ENCODE results near the gene ANXA9. TPM values are rescaled to one million over a fixed set of nuclear protein-coding genes. Genes with fewer than 3 reads are reported as not detected.
A peak's percentile ranks its signal among the peaks of the same experiment; 100 is the strongest.

Gene ANXA9
- polyA plus RNA-seq, 1 donor from 2014 or later: 0.11 TPM

DNA sequence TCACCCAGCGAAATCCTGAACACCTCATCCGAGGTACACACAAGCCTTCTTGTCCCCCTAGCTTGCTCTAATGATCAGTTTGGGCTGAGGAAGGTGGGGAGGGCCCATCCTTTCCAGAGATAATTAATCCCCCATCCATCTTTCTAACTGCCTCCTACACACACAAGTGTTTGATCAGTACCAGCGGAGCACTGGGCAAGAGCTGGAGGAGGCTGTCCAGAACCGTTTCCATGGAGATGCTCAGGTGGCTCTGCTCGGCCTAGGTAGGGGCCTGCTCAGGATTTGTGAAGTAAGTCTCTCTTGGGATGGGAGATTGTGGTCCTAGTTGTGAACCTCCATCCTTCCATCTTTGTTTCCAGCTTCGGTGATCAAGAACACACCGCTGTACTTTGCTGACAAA lies 5.8 kb downstream of the ANXA9 start:
- peaks cover 0 to 1% (median 0%) of the 10 kb centered on the region in 3 donors for H3K4me1 Mint-ChIP-seq
- H3K9me3 Mint-ChIP-seq: no peaks in the 10 kb centered on the region
- no peaks in the 10 kb centered on the region for H3K36me3 Mint-ChIP-seq
- H3K27me3 Mint-ChIP-seq: peaks cover 2% of the 10 kb centered on the region
- peak overlapping the region in 1 of 3 donors; percentile 50 for H3K27ac Mint-ChIP-seq
- H3K4me3 Mint-ChIP-seq: no peak overlapping the region

DNA sequence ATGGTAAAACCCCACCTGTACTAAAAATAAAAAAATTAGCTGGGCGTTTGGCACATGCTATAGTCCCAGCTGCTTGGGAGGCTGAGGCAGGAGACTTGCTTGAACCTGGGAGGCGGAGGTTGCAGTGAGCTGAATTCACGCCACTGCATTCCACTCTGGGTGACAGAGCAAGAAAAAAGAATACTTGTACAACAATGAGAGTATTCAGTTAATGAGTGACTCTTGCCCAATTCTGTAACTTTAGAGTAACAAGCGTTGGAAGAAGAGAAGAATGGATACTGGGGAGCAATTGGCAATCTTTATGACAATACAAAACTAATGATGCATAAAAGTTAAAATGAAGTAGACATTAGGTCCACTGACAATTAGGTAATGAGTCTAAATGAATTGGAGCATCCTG lies 10.5 kb downstream of the ANXA9 start:
- H3K36me3 Mint-ChIP-seq: peaks cover 2% of the 10 kb centered on the region
- no peaks in the 10 kb centered on the region for H3K27me3 Mint-ChIP-seq
- no peak overlapping the region for H3K4me3 Mint-ChIP-seq
- H3K9me3 Mint-ChIP-seq: no peaks in the 10 kb centered on the region
- peaks cover 4 to 6% (median 4%) of the 10 kb centered on the region in 3 donors for H3K4me1 Mint-ChIP-seq
- H3K27ac Mint-ChIP-seq: no peak overlapping the region

DNA sequence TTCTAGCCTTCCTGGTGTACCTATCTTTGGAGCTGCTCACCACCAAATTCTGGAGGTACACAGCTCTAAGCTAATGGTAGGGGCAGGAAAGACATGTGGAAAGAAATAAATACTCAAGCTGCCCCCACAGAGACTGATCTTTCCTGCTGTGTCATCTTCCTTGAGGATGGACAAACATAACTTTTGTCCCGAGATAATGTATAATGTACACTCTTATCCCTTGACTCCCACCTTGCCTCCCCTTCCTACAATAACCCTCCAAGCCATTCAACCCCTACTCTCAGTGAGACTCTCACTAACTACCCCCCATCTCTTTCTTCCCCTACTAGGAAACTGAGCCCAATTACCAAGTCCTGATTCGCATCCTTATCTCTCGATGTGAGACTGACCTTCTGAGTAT lies 12.2 kb downstream of the ANXA9 start:
- Mint-ChIP-seq H3K36me3 (peaks cover 2% of the 10 kb centered on the region), H3K27me3 (no peaks in the 10 kb centered on the region), H3K27ac (no peak overlapping the region), H3K4me3 (no peak overlapping the region), H3K4me1 (peaks cover 4% of the 10 kb centered on the region in 3 donors), H3K9me3 (no peaks in the 10 kb centered on the region)

DNA sequence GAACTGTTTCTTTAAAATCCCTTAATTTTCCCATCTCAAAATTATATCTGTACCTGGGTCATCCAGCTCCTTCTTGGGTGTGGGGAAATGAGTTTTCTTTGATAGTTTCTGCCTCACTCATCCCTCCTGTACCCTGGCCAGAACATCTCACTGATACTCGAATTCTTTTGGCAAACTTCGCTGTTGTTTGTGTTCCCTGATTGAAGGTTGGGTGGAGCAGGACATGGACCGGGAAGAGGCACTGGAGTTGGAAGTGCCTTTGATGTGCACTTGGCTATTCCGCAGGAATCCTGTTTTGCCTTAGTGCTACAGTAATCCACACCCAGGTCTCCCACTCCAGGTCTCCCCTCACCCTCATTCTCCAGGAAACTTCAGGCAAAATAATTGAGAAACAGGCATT lies 13.4 kb downstream of the ANXA9 start:
- H3K4me3 Mint-ChIP-seq: peak overlapping the region in 1 of 4 donors; percentile 25
- no peaks in the 10 kb centered on the region for H3K27me3 Mint-ChIP-seq
- H3K27ac Mint-ChIP-seq: peak overlapping the region in 1 of 3 donors; percentile 46
- peaks cover 2% of the 10 kb centered on the region for H3K36me3 Mint-ChIP-seq
- H3K4me1 Mint-ChIP-seq: peaks cover 4 to 5% (median 4%) of the 10 kb centered on the region in 3 donors
- no peaks in the 10 kb centered on the region for H3K9me3 Mint-ChIP-seq

DNA sequence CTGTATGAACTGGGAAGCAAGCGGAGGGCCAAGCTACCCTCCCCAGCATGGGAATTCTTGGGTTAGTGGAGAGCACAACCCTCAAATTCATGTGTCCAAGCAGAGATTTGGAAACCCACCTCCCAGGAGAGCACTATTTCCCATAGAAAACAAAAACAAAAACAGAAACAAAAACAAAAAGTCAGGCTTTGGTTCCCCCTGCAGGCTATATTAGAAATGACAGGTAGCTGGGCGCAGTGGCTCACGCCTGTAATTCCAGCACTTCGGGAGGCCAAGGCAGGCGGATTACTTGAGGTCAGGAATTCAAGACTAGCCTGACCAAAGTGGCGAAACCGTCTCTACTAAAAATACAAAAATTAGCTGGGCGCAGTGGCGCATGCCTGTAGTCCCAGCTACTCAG lies 13.8 kb downstream of the ANXA9 start:
- Mint-ChIP-seq H3K4me3 (peak overlapping the region in 2 of 4 donors; percentile 25 to 27), H3K27me3 (no peaks in the 10 kb centered on the region), H3K9me3 (no peaks in the 10 kb centered on the region), H3K27ac (peak overlapping the region in 2 of 3 donors; percentile 29 to 46), H3K36me3 (peaks cover 2% of the 10 kb centered on the region), H3K4me1 (peaks cover 4 to 5% (median 4%) of the 10 kb centered on the region in 3 donors)

DNA sequence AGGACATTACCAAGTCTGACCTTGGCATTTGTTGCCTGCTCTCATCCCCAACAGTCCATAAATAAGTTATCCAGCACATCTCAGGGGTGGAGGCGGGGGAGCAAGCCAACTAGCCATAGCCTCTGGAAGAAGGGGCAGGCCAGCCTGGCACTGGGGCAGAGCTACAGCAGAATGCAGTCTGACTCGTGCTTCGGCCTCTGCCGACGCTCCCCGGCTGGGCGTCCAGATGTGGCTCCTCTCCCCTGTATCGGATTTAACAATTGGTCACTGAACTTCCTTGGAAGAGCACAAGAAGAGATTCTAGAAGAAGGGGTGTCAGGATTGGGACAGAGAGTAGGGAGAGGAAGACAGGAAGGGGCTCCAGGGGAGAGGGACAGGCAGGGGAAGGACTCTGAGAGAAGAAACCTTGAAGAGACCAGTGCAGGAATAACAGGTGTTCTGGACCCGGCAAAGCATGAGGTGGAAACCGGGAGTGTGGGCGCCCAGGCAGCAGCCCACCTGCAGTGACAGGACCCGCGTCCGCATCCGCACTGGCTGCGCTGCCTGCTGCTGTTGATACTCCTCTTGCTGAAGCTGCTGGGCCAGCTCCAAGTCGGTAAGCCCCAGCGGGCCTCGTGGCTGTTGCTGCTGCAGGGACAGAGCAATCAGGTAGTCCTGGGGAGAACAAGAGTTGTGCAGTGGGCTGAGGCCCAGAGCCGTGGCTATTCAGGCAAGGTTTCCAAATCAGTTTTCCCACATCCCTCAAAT lies 15.2 kb downstream of the ANXA9 start:
- Mint-ChIP-seq H3K4me1 (peaks cover 4 to 12% (median 8%) of the 10 kb centered on the region in 3 donors), H3K9me3 (no peaks in the 10 kb centered on the region), H3K36me3 (peaks cover 6% of the 10 kb centered on the region), H3K27ac (no peak overlapping the region), H3K27me3 (no peaks in the 10 kb centered on the region), H3K4me3 (no peak overlapping the region)

DNA sequence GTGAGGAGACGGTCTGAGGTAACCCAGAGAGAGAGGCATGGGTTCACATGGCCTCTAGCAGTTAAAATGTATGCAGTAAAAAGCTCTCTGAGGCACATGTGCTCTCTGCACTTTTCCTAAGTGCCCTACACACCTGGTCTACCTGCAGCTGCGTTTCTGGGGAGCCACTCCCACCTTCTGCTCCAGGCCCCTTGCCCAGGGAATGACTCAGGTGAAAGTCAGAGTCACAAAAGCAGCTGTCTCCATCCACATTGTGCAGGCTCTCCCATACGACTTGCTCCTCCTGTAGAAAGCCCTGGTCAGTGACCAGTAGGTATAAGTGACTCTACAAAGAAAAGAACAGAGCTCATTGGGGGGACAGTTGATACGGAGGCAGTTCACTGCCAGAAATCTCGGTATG lies 15.9 kb downstream of the ANXA9 start:
- Mint-ChIP-seq H3K27ac (no peak overlapping the region), H3K4me1 (peaks cover 4 to 12% (median 12%) of the 10 kb centered on the region in 3 donors), H3K4me3 (no peak overlapping the region), H3K36me3 (peaks cover 6% of the 10 kb centered on the region), H3K9me3 (no peaks in the 10 kb centered on the region), H3K27me3 (no peaks in the 10 kb centered on the region)

DNA sequence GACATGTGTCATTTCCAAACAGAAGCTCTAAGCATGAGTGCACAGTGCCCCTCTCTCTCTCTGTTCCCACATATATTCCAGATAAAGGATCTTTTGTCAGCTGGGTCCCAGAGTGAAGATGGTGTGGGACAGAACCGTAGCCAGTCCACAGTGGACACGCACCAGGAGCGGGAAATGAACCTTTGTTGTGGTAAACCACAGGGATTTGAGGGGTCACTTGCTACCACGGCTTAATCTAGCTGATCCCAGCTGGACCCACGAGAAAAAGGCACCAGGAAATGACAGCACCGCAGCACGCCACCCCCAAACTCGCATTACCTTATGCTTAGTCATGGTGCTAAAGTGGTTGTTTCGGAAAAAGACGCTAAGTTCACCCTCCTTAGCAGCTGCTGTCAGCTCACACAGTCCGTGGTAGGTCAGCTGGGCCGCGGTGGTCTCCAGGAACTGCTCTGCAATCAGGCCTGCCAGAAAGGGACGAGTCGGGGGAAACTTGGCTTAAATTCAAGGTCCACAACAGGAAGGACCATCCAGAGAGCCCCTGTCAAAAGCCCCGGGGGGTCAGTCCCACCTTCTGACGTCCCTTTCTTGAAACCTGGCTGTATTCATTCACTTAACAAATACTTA lies 17.1 kb downstream of the ANXA9 start:
- Mint-ChIP-seq H3K4me3 (no peak overlapping the region), H3K27me3 (no peaks in the 10 kb centered on the region), H3K27ac (no peak overlapping the region), H3K4me1 (peaks cover 4 to 22% (median 15%) of the 10 kb centered on the region in 3 donors), H3K9me3 (no peaks in the 10 kb centered on the region), H3K36me3 (peaks cover 6% of the 10 kb centered on the region)

DNA sequence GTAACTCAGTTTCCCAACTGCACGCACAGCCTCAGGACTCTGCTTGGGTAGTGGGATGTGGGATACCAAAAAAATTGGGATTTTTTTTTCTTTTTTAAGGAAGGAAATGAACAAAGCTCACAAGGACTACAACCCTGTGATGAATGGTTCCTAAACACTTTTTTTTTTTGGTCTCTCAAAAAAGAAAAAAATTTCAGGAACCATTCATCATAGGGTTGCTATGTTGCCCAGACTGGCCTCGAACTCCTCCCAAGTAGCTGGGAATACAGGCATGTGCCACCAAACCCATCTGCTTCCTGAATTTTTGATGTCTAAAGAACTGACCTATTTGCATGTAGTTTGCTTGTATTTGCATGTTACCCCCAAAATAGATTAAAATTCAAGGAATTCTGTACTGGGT lies 17.8 kb downstream of the ANXA9 start:
- Mint-ChIP-seq H3K4me3 (no peak overlapping the region), H3K9me3 (no peaks in the 10 kb centered on the region), H3K36me3 (peaks cover 6% of the 10 kb centered on the region), H3K4me1 (peaks cover 4 to 22% (median 18%) of the 10 kb centered on the region in 3 donors), H3K27me3 (no peaks in the 10 kb centered on the region), H3K27ac (no peak overlapping the region)

DNA sequence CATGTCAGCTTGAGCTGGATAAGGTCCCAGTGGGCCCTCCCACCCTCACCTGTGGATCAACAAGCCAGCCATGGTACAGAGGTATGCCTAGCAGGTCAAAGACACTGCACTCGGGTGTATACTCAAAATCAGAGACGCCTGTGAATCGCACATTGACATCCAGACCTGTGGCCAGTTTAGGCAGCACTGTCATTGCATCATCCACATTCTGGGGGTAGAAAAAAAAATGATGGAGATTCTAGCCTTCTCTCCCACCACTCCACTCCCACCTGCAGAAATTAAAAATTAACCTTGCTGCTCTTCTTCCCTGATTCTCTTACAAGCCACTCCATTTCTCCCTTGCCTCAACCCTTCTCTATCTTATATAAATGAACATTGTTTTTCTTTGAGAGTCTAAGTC lies 18.3 kb downstream of the ANXA9 start:
- H3K27ac Mint-ChIP-seq: peak overlapping the region in 1 of 3 donors; percentile 58
- H3K36me3 Mint-ChIP-seq: peaks cover 6% of the 10 kb centered on the region
- no peaks in the 10 kb centered on the region for H3K9me3 Mint-ChIP-seq

DNA sequence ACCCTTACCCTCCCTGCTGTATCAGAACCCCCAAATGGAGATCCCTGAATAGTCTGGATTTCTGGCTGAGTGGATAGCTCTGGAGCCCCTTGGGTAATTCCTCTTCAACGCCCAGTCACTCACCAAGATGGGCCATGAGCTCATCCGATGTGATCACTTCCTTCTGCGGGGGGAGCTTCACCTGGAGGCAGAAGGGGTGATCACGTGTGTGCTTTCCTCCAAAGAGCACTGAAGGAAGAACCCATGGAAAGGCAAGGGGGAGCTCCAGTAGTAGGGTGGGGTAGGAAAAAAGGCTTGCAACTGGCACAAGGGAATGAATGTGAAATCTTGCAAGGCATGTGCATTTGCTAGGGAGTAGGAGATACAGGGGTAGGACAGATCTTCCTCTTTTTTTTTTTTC lies 19.5 kb downstream of the ANXA9 start:
- no peak overlapping the region for H3K4me3 Mint-ChIP-seq
- H3K27ac Mint-ChIP-seq: no peak overlapping the region
- H3K9me3 Mint-ChIP-seq: no peaks in the 10 kb centered on the region
- H3K36me3 Mint-ChIP-seq: peaks cover 6% of the 10 kb centered on the region
- H3K27me3 Mint-ChIP-seq: no peaks in the 10 kb centered on the region
- H3K4me1 Mint-ChIP-seq: peaks cover 10 to 29% (median 25%) of the 10 kb centered on the region in 3 donors

More for the DNA sequence above, 18.3 kb downstream of the ANXA9 start:
- H3K4me3 Mint-ChIP-seq: no peak overlapping the region
- peaks cover 4 to 23% (median 19%) of the 10 kb centered on the region in 3 donors for H3K4me1 Mint-ChIP-seq
- no peaks in the 10 kb centered on the region for H3K27me3 Mint-ChIP-seq

DNA sequence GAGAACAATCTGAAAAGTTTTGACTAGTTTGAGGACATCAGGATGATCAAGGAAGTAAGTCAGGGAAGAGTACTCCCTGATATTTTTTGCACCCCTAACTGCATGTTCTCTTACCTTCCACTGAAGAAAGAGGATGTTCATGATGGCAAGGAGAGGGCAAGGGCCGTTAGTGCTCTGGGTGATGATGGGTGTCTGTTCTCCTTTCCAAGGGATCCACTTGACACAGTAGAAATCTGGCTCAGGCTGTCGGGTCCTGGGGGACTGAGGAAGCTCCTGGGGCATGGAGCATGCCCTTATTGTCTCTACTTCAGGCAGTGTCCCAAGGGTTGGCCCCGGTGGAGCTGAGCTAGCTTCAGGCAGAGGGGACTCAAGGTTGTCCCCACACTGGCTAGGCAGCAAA lies 20.0 kb downstream of the ANXA9 start:
- H3K9me3 Mint-ChIP-seq: no peaks in the 10 kb centered on the region
- H3K27ac Mint-ChIP-seq: no peak overlapping the region
- peaks cover 14 to 34% (median 29%) of the 10 kb centered on the region in 3 donors for H3K4me1 Mint-ChIP-seq
- H3K4me3 Mint-ChIP-seq: no peak overlapping the region
- no peaks in the 10 kb centered on the region for H3K27me3 Mint-ChIP-seq
- H3K36me3 Mint-ChIP-seq: peaks cover 6% of the 10 kb centered on the region

DNA sequence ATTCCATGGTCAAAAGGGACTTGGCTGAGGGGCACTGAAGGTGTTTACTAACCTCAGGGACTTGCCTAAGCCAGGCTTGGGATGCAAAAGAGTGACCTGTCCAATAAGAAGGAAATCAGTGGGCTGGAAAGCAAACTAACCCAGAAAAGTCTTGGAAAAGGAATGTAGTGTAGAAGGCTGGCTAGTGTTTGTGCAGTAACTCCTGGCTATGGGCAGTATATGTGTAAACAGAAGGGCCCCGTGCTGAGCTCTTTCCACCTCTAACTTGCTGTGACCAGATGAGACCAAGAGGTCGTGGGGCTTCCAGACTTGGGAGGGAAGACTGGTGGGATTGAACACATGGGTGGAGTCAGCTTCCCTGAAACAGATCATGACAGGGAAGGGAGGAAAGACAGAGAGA lies 20.5 kb downstream of the ANXA9 start:
- peaks cover 4% of the 10 kb centered on the region for H3K36me3 Mint-ChIP-seq
- peak overlapping the region in 1 of 3 donors; percentile 5 for H3K27ac Mint-ChIP-seq
- no peaks in the 10 kb centered on the region for H3K27me3 Mint-ChIP-seq
- peak overlapping the region in 2 of 4 donors; percentile 8 to 67 for H3K4me3 Mint-ChIP-seq
- no peaks in the 10 kb centered on the region for H3K9me3 Mint-ChIP-seq
- peaks cover 16 to 38% (median 34%) of the 10 kb centered on the region in 3 donors for H3K4me1 Mint-ChIP-seq

DNA sequence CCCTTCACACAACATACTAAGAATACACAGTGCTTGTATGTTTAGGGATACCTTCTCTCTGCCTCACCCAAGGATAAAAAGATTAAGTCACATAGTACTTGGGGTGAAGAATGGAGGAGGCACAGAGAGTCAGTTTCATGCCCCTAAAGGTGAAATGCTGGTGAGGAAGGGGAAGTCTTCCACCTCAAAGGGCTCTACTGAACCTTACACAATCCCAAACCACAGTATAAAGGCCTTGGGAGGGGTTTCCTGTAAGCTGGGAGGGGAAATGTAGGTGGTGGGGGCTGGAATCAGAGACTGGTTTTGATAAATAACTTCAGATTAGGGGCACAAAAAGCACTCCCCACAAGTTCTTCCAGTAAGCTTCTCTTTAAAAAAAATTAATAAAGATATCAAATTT lies 21.1 kb downstream of the ANXA9 start:
- Mint-ChIP-seq H3K9me3 (no peaks in the 10 kb centered on the region), H3K27ac (peak overlapping the region in 1 of 3 donors; percentile 5), H3K4me3 (peak overlapping the region in 2 of 4 donors; percentile 8 to 74), H3K27me3 (no peaks in the 10 kb centered on the region), H3K4me1 (peaks cover 21 to 43% (median 38%) of the 10 kb centered on the region in 3 donors), H3K36me3 (peaks cover 4% of the 10 kb centered on the region)

DNA sequence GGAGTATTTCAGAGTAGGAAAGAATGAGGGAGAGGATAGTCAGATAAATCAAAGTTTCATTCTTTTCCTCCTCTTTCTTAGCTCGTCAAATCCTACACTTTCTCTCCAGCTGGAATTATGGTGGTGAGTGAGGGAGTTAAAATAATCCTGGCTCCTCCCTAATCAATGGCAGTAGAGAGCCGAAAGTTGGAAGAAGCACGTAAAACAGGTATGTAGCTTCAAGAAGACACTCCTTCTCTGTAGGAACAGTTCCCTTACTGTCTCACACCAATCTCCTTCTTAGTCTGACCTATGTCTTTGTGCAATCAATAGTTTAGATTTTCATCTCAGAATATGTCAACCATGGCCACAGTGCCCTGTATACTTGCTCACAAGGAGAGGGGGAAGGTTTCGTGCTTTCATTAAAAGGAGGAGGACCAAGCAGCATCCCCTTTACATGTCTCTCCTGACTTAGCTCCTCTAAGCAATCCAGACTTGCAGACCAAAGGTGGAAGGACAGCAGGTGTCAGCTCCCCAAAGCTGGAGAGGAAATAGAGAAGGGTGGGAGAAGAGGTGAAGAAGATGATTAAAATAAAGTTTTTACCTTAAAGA lies 23.7 kb downstream of the ANXA9 start:
- H3K36me3 Mint-ChIP-seq: peaks cover 4% of the 10 kb centered on the region
- H3K27me3 Mint-ChIP-seq: no peaks in the 10 kb centered on the region
- H3K9me3 Mint-ChIP-seq: no peaks in the 10 kb centered on the region
- H3K4me1 Mint-ChIP-seq: peaks cover 31 to 49% (median 44%) of the 10 kb centered on the region in 3 donors
- peak overlapping the region; percentile 3 to 99 (median 86) for H3K27ac Mint-ChIP-seq
- peak overlapping the region; percentile 87 to 97 (median 94) for H3K4me3 Mint-ChIP-seq

Data from IgD-negative memory B cell (primary cell).